Esophagus squamous epithelium (tissue), 4 donors: ENCODE data around the gene CTNNA1.

Source experiments
- CTCF ChIP-seq, 6 experiments: fragments of 450-650 bp in 4 of 6; fragments of 200-600 bp in 2 of 6; sonication (generic) in 2 of 6; IDR thresholded peaks; one replicate each; pipeline ENCODE4 v1.5.1; 2016 to 2019; ENCODE audit warnings: antibody characterized with exemption in 6 of 6, mild to moderate bottlenecking in 4 of 6, moderate library complexity in 4 of 6
- POLR2A ChIP-seq, 4 donors: fragments of 450-650 bp; IDR thresholded peaks; one replicate each; pipeline ENCODE4 v1.6.1; 2017; ENCODE audit warnings: antibody characterized with exemption in 4 of 4, mild to moderate bottlenecking in 4 of 4, moderate library complexity in 3 of 4

DNA sequence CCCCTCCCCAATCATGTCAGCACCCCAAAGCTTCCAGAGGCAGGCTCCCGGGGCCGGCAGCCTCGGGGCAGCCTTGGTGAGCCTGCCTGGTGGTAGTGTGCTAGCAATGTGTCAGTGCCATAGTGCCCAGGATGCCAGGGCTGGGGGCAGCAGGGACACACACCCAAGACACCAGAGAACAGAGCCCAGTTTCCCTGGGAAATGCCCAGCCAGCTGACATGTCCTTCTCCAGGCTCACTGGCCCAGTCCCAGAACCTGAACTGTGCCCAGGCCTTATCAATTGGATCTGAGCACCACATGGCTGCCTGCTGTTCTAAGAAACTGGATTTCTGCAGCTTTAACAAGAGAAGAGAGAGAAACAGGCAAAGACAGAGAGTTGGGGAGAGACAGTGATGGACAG, 196.8 kb downstream of the CTNNA1 start:
- no peak for TF ChIP-seq CTCF (IDR thresholded peaks at IDR 0.05)
- no peak for TF ChIP-seq POLR2A (IDR thresholded peaks at IDR 0.05)
